HG03139 (cell line): Measurements from ENCODE around the gene JPH3.

Experiments used
- ATAC-seq: cut with Tn5 transposase; IDR thresholded peaks from one replicate; pipeline ENCODE4 v1.9.1; 2021; ENCODE audit not compliant: unreplicated experiment

The JPH3 gene

GRCh38 chr16:87625241-87625797 is 23.0 kb downstream of the JPH3 start:
- no peak for ATAC-seq

- no peak for ATAC-seq
These were observed 24.1 kb downstream of the JPH3 start for GRCh38 chr16:87626401-87626800.

GRCh38 chr16:87626905-87627304 is 24.6 kb downstream of the JPH3 start:
- no peak for ATAC-seq

- ATAC-seq = no peak
These were observed 25.4 kb downstream of the JPH3 start for GRCh38 chr16:87627542-87628245.

GRCh38 chr16:87628246-87628923 is 26.1 kb downstream of the JPH3 start:
- ATAC-seq = no peak

- no peak for ATAC-seq
These were observed 26.6 kb downstream of the JPH3 start for GRCh38 chr16:87628940-87629339.

- ATAC-seq = no peak
These were observed 28.8 kb downstream of the JPH3 start for GRCh38 chr16:87631067-87631466.

GRCh38 chr16:87634411-87634810 is 32.1 kb downstream of the JPH3 start:
- no peak for ATAC-seq

GRCh38 chr16:87635541-87636049 is 33.3 kb downstream of the JPH3 start:
- ATAC-seq = no peak

- no peak for ATAC-seq
These were observed 33.9 kb downstream of the JPH3 start for GRCh38 chr16:87636050-87636684.

- no peak for ATAC-seq
These were observed 34.4 kb downstream of the JPH3 start for GRCh38 chr16:87636741-87637140.

GRCh38 chr16:87637357-87637756 is 35.0 kb downstream of the JPH3 start:
- ATAC-seq = no peak

- ATAC-seq = no peak
These were observed 36.4 kb downstream of the JPH3 start for GRCh38 chr16:87638736-87639135.

- ATAC-seq = no peak
These were observed 39.4 kb downstream of the JPH3 start for GRCh38 chr16:87641721-87642120.

- no peak for ATAC-seq
These were observed 40.2 kb downstream of the JPH3 start for GRCh38 chr16:87642491-87642890.

- ATAC-seq = no peak
These were observed 41.9 kb downstream of the JPH3 start for GRCh38 chr16:87644186-87644585.

GRCh38 chr16:87644596-87644995 is 42.3 kb downstream of the JPH3 start:
- ATAC-seq = no peak

- ATAC-seq = no peak
These were observed 43.5 kb downstream of the JPH3 start for GRCh38 chr16:87645802-87646201.

- ATAC-seq = no peak
These were observed 45.3 kb downstream of the JPH3 start for GRCh38 chr16:87647431-87648185.

GRCh38 chr16:87648236-87648635 is 45.9 kb downstream of the JPH3 start:
- no peak for ATAC-seq
